Bronchial epithelial cell (primary cell): ENCODE results near the gene ZC3H4. TPM values are rescaled to one million over a fixed set of nuclear protein-coding genes. Genes with fewer than 3 reads are reported as not detected.

Experiments
- DNase-seq: peaks from one replicate; pipeline ENCODE4 v3.0.0-alpha.2; 2010; ENCODE audit warnings: low read depth
- FAIRE-seq: peaks from 2 replicates; lab custom pipeline; 2011; peaks lifted over from hg19 to GRCh38; lab: Jason Lieb, UNC
- H3K27me3 ChIP-seq: 2 replicates; pipeline ENCODE4 v1.5.1; 2011; ENCODE audit warnings: low read length; ENCODE audit not compliant: control insufficient read depth, insufficient read depth
- H3K36me3 ChIP-seq: 2 replicates; pipeline ENCODE4 v1.5.1; 2011; ENCODE audit warnings: low read length; ENCODE audit not compliant: control insufficient read depth, insufficient read depth
- H3K4me3 ChIP-seq: 2 replicates; pipeline ENCODE4 v1.5.1; 2011; ENCODE audit warnings: mild to moderate bottlenecking, low read depth, low read length, control low read depth
- CTCF ChIP-seq: IDR thresholded peaks from 2 replicates; pipeline ENCODE4 v1.5.1; 2011; ENCODE audit warnings: mild to moderate bottlenecking, moderate library complexity, low read length, control low read depth, inconsistent platforms; ENCODE audit not compliant: insufficient read depth, severe bottlenecking
- total RNA-seq: library from RNA; depleted of rRNA; stranded (reverse); fragments of >200 nt; gene quantifications from 2 replicates; pipeline ENCODE4 v1.2.1, GENCODE V29; 2014

Gene ZC3H4
- total RNA-seq, 1 donor from 2014 or later, result 2.6 TPM

- H3K27me3 ChIP-seq, result peaks cover 42% of the 10 kb centered on the region
- DNase-seq (no peak), FAIRE-seq (no peak)
- H3K36me3 ChIP-seq, result no peaks in the 10 kb centered on the region
- TF ChIP-seq CTCF, result no peak
- no peak overlapping the region for H3K4me3 ChIP-seq
Measured at GRCh38 chr19:47022541-47023447, 90.8 kb downstream of the ZC3H4 start.

GRCh38 chr19:47022140-47022536 is 91.4 kb downstream of the ZC3H4 start:
- FAIRE-seq, result no peak
- peaks cover 40% of the 10 kb centered on the region for H3K27me3 ChIP-seq
- H3K36me3 ChIP-seq, result no peaks in the 10 kb centered on the region
- no peak for TF ChIP-seq CTCF
- no peak overlapping the region for H3K4me3 ChIP-seq
- DNase-seq, result no peak

GRCh38 chr19:47021536-47022139 is 91.9 kb downstream of the ZC3H4 start:
- Histone ChIP-seq H3K27me3 (peaks cover 36% of the 10 kb centered on the region), H3K4me3 (no peak overlapping the region)
- no peak for DNase-seq

GRCh38 chr19:47020992-47021496 is 92.5 kb downstream of the ZC3H4 start:
- FAIRE-seq (no peak), DNase-seq (no peak)
- peaks cover 36% of the 10 kb centered on the region for H3K27me3 ChIP-seq

More at GRCh38 chr19:47021536-47022139, 91.9 kb downstream of the ZC3H4 start:
- no peak for FAIRE-seq
- TF ChIP-seq CTCF, result no peak
- no peaks in the 10 kb centered on the region for H3K36me3 ChIP-seq

GRCh38 chr19:47020132-47020805 is 93.3 kb downstream of the ZC3H4 start:
- no peak for FAIRE-seq
- no peak for DNase-seq
- Histone ChIP-seq H3K36me3 (no peaks in the 10 kb centered on the region), H3K4me3 (no peak overlapping the region), H3K27me3 (peaks cover 34% of the 10 kb centered on the region)
- no peak for TF ChIP-seq CTCF

More at GRCh38 chr19:47020992-47021496, 92.5 kb downstream of the ZC3H4 start:
- H3K4me3 ChIP-seq, result peak overlapping the region; percentile 1
- H3K36me3 ChIP-seq, result no peaks in the 10 kb centered on the region
- TF ChIP-seq CTCF, result no peak
